ENCODE data around the gene DHTKD1. TPM values are rescaled to one million over a fixed set of nuclear protein-coding genes. Genes with fewer than 3 reads are reported as not detected.

DHTKD1 gene
- total RNA-seq, 4 donors from 2014 or later, result 14.8 to 32.2 (median 20.2) TPM

- ATAC-seq, result no peak
- H3K27me3 ChIP-seq, result no peaks in the 10 kb centered on the region
- H3K36me3 ChIP-seq, result peaks cover 4 to 44% of the 10 kb centered on the region in 2 donors
- WGBS, 2 donors (ENCODE audit: low coverage in 1 of 2), result 91 to 100% methylated on average over 5 of the region's 5 CpGs
- TF ChIP-seq POLR2A (IDR thresholded peaks at IDR 0.05) (no peak), CTCF (IDR thresholded peaks at IDR 0.05) (no peak), POLR2AphosphoS5 (IDR thresholded peaks at IDR 0.05) (no peak), EP300 (IDR thresholded peaks at IDR 0.05) (no peak)
- peaks cover 0 to 7% (median 0%) of the 10 kb centered on the region in 3 donors for H3K4me1 ChIP-seq
- no peak overlapping the region for H3K4me3 ChIP-seq
- H3K9me3 ChIP-seq, result no peaks in the 10 kb centered on the region
- H3K27ac ChIP-seq, result no peak overlapping the region
Measured at GRCh38 chr10:12025591-12025990, 43.2 kb upstream of the DHTKD1 start.

- ATAC-seq, result no peak
- H3K36me3 ChIP-seq, result peaks cover 4 to 55% of the 10 kb centered on the region in 2 donors
- WGBS, 2 donors (ENCODE audit: low coverage in 1 of 2), result 87 to 100% methylated on average over 2 of the region's 2 CpGs
Measured at GRCh38 chr10:12027539-12027938, 41.2 kb upstream of the DHTKD1 start.

DNA sequence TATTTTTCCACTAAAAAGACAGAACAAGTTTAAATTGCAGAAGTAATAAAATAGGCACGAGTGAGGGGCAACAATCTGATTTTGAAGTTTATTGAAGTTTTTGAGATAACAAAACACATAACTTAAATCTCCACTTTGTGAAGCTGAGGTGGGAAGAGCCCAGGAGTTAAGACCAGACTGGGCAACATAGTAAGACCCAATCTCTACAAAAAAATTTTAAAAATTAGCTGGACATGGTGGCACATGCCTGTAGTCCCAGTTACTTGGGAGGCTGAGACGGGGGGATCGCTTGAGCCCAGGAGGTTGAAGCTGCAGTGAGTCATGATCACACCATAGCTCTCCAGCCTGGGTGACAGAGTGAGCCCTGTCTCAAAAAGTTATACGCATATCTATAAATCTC lies 37.4 kb upstream of the DHTKD1 start:
- H3K27ac ChIP-seq, result no peak overlapping the region
- ATAC-seq, result no peak
- TF ChIP-seq POLR2A (IDR thresholded peaks at IDR 0.05) (no peak), POLR2AphosphoS5 (IDR thresholded peaks at IDR 0.05) (no peak), EP300 (IDR thresholded peaks at IDR 0.05) (no peak), CTCF (IDR thresholded peaks at IDR 0.05) (no peak)
- H3K4me3 ChIP-seq, result no peak overlapping the region
- H3K27me3 ChIP-seq, result no peaks in the 10 kb centered on the region
- H3K4me1 ChIP-seq, result peaks cover 0 to 14% (median 0%) of the 10 kb centered on the region in 3 donors
- WGBS, 2 donors (ENCODE audit: low coverage in 1 of 2), result 83 to 97% methylated on average over 3 to 4 of the region's 4 CpGs
- no peaks in the 10 kb centered on the region for H3K9me3 ChIP-seq
- peaks cover 4 to 73% of the 10 kb centered on the region in 2 donors for H3K36me3 ChIP-seq

More at GRCh38 chr10:12027539-12027938, 41.2 kb upstream of the DHTKD1 start:
- Histone ChIP-seq H3K27ac (no peak overlapping the region), H3K4me3 (no peak overlapping the region), H3K9me3 (no peaks in the 10 kb centered on the region), H3K4me1 (peaks cover 0 to 7% (median 0%) of the 10 kb centered on the region in 3 donors), H3K27me3 (no peaks in the 10 kb centered on the region)
- TF ChIP-seq EP300 (IDR thresholded peaks at IDR 0.05) (no peak), POLR2AphosphoS5 (IDR thresholded peaks at IDR 0.05) (no peak), POLR2A (IDR thresholded peaks at IDR 0.05) (no peak), CTCF (IDR thresholded peaks at IDR 0.05) (no peak)

- Histone ChIP-seq H3K27me3 (no peaks in the 10 kb centered on the region), H3K4me3 (no peak overlapping the region), H3K36me3 (peaks cover 0 to 39% of the 10 kb centered on the region in 2 donors), H3K4me1 (peaks cover 0 to 44% (median 5%) of the 10 kb centered on the region in 3 donors), H3K9me3 (no peaks in the 10 kb centered on the region), H3K27ac (no peak overlapping the region)
- no peak for TF ChIP-seq CTCF (IDR thresholded peaks at IDR 0.05)
- TF ChIP-seq POLR2A (IDR thresholded peaks at IDR 0.05), result no peak
- TF ChIP-seq POLR2AphosphoS5 (IDR thresholded peaks at IDR 0.05), result no peak
- TF ChIP-seq EP300 (IDR thresholded peaks at IDR 0.05), result no peak
- WGBS, 2 donors (ENCODE audit: low coverage in 1 of 2), result 68 to 84% methylated on average over 3 of the region's 3 CpGs
- no peak for ATAC-seq
Measured at GRCh38 chr10:12036073-12036655, 32.6 kb upstream of the DHTKD1 start.

DNA sequence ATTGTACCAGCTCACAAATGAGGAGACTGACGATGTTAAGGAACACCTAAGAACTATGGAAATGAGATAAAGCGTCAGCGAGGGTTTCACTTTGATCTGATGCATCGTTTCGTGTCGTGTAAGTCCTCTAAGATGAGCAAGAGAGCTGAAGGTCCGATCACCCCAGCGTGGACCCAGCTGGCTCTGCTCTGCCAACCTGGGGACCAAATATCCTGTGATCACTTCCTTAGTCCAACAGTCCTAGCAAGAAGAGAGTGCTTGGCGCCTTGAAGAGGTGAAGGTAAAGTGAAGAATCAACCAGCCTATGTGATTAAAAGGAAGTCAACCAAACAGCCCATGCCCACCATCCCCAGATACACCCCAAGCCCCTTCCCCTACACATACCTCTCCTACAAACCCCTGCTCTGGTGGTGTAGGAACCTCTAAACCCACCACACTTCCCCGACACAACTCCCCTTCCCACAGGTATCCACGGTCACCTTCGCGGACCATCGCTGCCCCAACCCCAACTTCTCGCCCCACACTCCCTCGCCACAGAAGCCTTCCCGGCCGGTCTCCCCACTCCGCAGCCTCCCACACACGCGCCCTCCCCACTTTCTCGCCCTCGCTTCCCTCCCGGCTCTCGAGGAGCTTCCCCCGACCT lies 26.9 kb upstream of the DHTKD1 start:
- 0 to 1% methylated on average over 9 to 26 of the region's 26 CpGs for WGBS, 2 donors (ENCODE audit: low coverage in 1 of 2)
- peak overlapping the region; percentile 99 for H3K4me3 ChIP-seq
- no peak for ATAC-seq

More for the DNA sequence above, 26.9 kb upstream of the DHTKD1 start:
- H3K36me3 ChIP-seq, result no peaks in the 10 kb centered on the region
- peak overlapping the region; percentile 83 to 98 (median 92) for H3K27ac ChIP-seq
- TF ChIP-seq POLR2A (IDR thresholded peaks at IDR 0.05), result no peak
- no peak for TF ChIP-seq CTCF (IDR thresholded peaks at IDR 0.05)
- TF ChIP-seq EP300 (IDR thresholded peaks at IDR 0.05), result no peak
- no peak for TF ChIP-seq POLR2AphosphoS5 (IDR thresholded peaks at IDR 0.05)
- H3K4me1 ChIP-seq, result peaks cover 0 to 46% (median 5%) of the 10 kb centered on the region in 3 donors
- H3K27me3 ChIP-seq, result peaks cover 9% of the 10 kb centered on the region
- no peaks in the 10 kb centered on the region for H3K9me3 ChIP-seq
